ENCODE data around the gene MYH8.

The MYH8 gene

GRCh38 chr17:10421900-10422542, at the start of gene MYH8:
Gene MYH8, minus strand, starts transcription at chr17:10421950. Its CDS starts 1,723 bp downstream, at chr17:10420227.
- DNase-seq (ENCODE audit: low spot score): no peak

- DNase-seq (ENCODE audit: low spot score): no peak
Observed at GRCh38 chr17:10469459-10469858, 47.7 kb upstream of the MYH8 start, which contains the start of gene MYH4. Gene MYH4, minus strand, starts transcription at chr17:10469559. Its CDS starts 2,814 bp downstream, at chr17:10466745.

GRCh38 chr17:10463402-10463801, 41.7 kb upstream of the MYH8 start:
- no peak for DNase-seq (ENCODE audit: low spot score)

- no peak for DNase-seq (ENCODE audit: low spot score)
Observed at GRCh38 chr17:10460062-10460461, 38.3 kb upstream of the MYH8 start.

GRCh38 chr17:10458701-10459100, 37.0 kb upstream of the MYH8 start:
- DNase-seq (ENCODE audit: low spot score): no peak

- DNase-seq (ENCODE audit: low spot score): no peak
Observed at GRCh38 chr17:10457952-10458351, 36.2 kb upstream of the MYH8 start.

GRCh38 chr17:10447026-10447931, 25.5 kb upstream of the MYH8 start:
- DNase-seq (ENCODE audit: low spot score): no peak

GRCh38 chr17:10439816-10440215, 18.1 kb upstream of the MYH8 start:
- DNase-seq (ENCODE audit: low spot score): no peak

GRCh38 chr17:10435096-10435495, 13.3 kb upstream of the MYH8 start:
- DNase-seq (ENCODE audit: low spot score): no peak

GRCh38 chr17:10429421-10430045, 7.8 kb upstream of the MYH8 start:
- no peak for DNase-seq (ENCODE audit: low spot score)

GRCh38 chr17:10428781-10429180, 7.0 kb upstream of the MYH8 start:
- DNase-seq (ENCODE audit: low spot score): no peak

- no peak for DNase-seq (ENCODE audit: low spot score)
Observed at GRCh38 chr17:10421211-10421610, 539 bp downstream of the MYH8 start.

GRCh38 chr17:10420811-10421210, 939 bp downstream of the MYH8 start:
- no peak for DNase-seq (ENCODE audit: low spot score)

GRCh38 chr17:10417431-10417830, 4.3 kb downstream of the MYH8 start:
- no peak for DNase-seq (ENCODE audit: low spot score)

- DNase-seq (ENCODE audit: low spot score): no peak
Observed at GRCh38 chr17:10415161-10415560, 6.6 kb downstream of the MYH8 start.

GRCh38 chr17:10403589-10403988, 18.2 kb downstream of the MYH8 start:
- no peak for DNase-seq (ENCODE audit: low spot score)

- DNase-seq (ENCODE audit: low spot score): no peak
Observed at GRCh38 chr17:10398352-10398751, 23.4 kb downstream of the MYH8 start.

- no peak for DNase-seq (ENCODE audit: low spot score)
Observed at GRCh38 chr17:10396524-10397163, 25.1 kb downstream of the MYH8 start.

- no peak for DNase-seq (ENCODE audit: low spot score)
Observed at GRCh38 chr17:10394201-10394887, 27.4 kb downstream of the MYH8 start.

- DNase-seq (ENCODE audit: low spot score): no peak
Observed at GRCh38 chr17:10392880-10393279, 28.9 kb downstream of the MYH8 start.

- no peak for DNase-seq (ENCODE audit: low spot score)
Observed at GRCh38 chr17:10385871-10386270, 35.9 kb downstream of the MYH8 start.

- DNase-seq (ENCODE audit: low spot score): no peak
Observed at GRCh38 chr17:10384175-10384574, 37.6 kb downstream of the MYH8 start.
